Liver (tissue), 9 donors: ENCODE results near the gene MANF. TPM values are rescaled to one million over a fixed set of nuclear protein-coding genes. Genes with fewer than 3 reads are reported as not detected.

Experiments
- DNase-seq: peaks from one replicate; pipeline ENCODE4 v3.0.0-alpha.2; 2017; ENCODE audit warnings: low spot score
- H3K27ac ChIP-seq, 2 donors: one replicate each; pipeline ENCODE4 v1.7.0; 2013; ENCODE audit warnings: inconsistent platforms in 2 of 2, low read length in 2 of 2, control low read depth in 1 of 2, low read depth in 1 of 2, mild to moderate bottlenecking in 1 of 2
- H3K27me3 ChIP-seq, 4 donors: one replicate each; pipeline versions ENCODE4 v1.6.1 to v1.7.0; 2013; ENCODE audit warnings: low read length in 3 of 4, inconsistent platforms in 1 of 4, mild to moderate bottlenecking in 1 of 4, moderate library complexity in 1 of 4; ENCODE audit not compliant: control insufficient read depth in 4 of 4, insufficient read depth in 4 of 4
- H3K36me3 ChIP-seq, 4 donors: one replicate each; pipeline versions ENCODE4 v1.6.1 to v1.7.0; 2013; ENCODE audit warnings: low read length in 3 of 4, mild to moderate bottlenecking in 3 of 4, low read depth in 1 of 4, moderate library complexity in 1 of 4; ENCODE audit not compliant: control insufficient read depth in 4 of 4, insufficient read depth in 3 of 4
- H3K4me1 ChIP-seq, 4 donors: one replicate each; pipeline versions ENCODE4 v1.6.1 to v1.7.0; 2013; ENCODE audit warnings: low read length in 3 of 4, mild to moderate bottlenecking in 3 of 4, moderate library complexity in 1 of 4; ENCODE audit not compliant: control insufficient read depth in 4 of 4, insufficient read depth in 4 of 4
- H3K4me3 ChIP-seq, 3 donors: one replicate each; pipeline versions ENCODE4 v1.6.1 to v1.7.0; 2013; ENCODE audit warnings: low read length in 3 of 3, control low read depth in 1 of 3, low read depth in 1 of 3, mild to moderate bottlenecking in 1 of 3
- H3K9ac ChIP-seq, 2 donors: one replicate each; pipeline ENCODE4 v1.7.0; 2013; ENCODE audit warnings: low read length in 2 of 2, mild to moderate bottlenecking in 2 of 2, moderate library complexity in 2 of 2, control low read depth in 1 of 2, low read depth in 1 of 2
- H3K9me3 ChIP-seq, 4 donors: one replicate each; pipeline versions ENCODE4 v1.6.1 to v1.7.0; 2013; ENCODE audit warnings: low read length in 3 of 4; ENCODE audit not compliant: control insufficient read depth in 4 of 4
- FOXA1 ChIP-seq: IDR thresholded peaks from 2 replicates; pipeline ENCODE4 v1.6.1; 2016; ENCODE audit warnings: antibody characterized with exemption
- FOXA2 ChIP-seq: IDR thresholded peaks from 2 replicates; pipeline ENCODE4 v1.6.1; 2016; ENCODE audit warnings: antibody characterized with exemption
- GABPA ChIP-seq, 2 donors: IDR thresholded peaks in 1 of 2; conservative IDR thresholded peaks in 1 of 2; 2 replicates each; pipeline ENCODE4 v1.6.1; 2016; ENCODE audit warnings: antibody characterized with exemption in 2 of 2, mild to moderate bottlenecking in 1 of 2, moderate library complexity in 1 of 2
- HNF4A ChIP-seq, 2 donors: conservative IDR thresholded peaks; 2 replicates each; pipeline ENCODE4 v1.6.1; 2016; ENCODE audit warnings: antibody characterized with exemption in 2 of 2, mild to moderate bottlenecking in 2 of 2
- HNF4G ChIP-seq: IDR thresholded peaks from 2 replicates; pipeline ENCODE4 v1.6.1; 2016; ENCODE audit warnings: antibody characterized with exemption
- JUND ChIP-seq, 2 donors: IDR thresholded peaks; 2 replicates each; pipeline ENCODE4 v1.6.1; 2016; ENCODE audit warnings: antibody characterized with exemption in 2 of 2
- NR2F2 ChIP-seq: IDR thresholded peaks from 2 replicates; pipeline ENCODE4 v1.6.1; 2016; ENCODE audit warnings: antibody characterized with exemption
- RAD21 ChIP-seq, 2 donors: IDR thresholded peaks; 2 replicates each; pipeline ENCODE4 v1.6.1; 2016; ENCODE audit warnings: antibody characterized with exemption in 2 of 2, mild to moderate bottlenecking in 2 of 2
- RXRA ChIP-seq, 2 donors: IDR thresholded peaks; 2 replicates each; pipeline ENCODE4 v1.6.1; 2017 to 2018; ENCODE audit warnings: antibody characterized with exemption in 2 of 2, mild to moderate bottlenecking in 1 of 2
- TAF1 ChIP-seq: conservative IDR thresholded peaks from 2 replicates; pipeline ENCODE4 v1.6.1; 2016; ENCODE audit warnings: antibody characterized with exemption, mild to moderate bottlenecking
- YY1 ChIP-seq: IDR thresholded peaks from 2 replicates; pipeline ENCODE4 v1.6.1; 2016; ENCODE audit warnings: antibody characterized with exemption, mild to moderate bottlenecking
- WGBS: extraction: QIAGEN DNeasy Blood & Tissue Kit; methylation state at CpG from one replicate; pipeline ENCODE4 v1.1.7; 2013; 5-methylcytosine and 5-hydroxymethylcytosine counted together
- polyA plus RNA-seq, 2 donors: library from polyadenylated mRNA; stranded (reverse) in 1 of 2; unstranded in 1 of 2; fragments of 200-250 nt in 1 of 2; fragments of >200 nt in 1 of 2; fragmentation: Nextera tagmentation in 1 of 2; extraction: Ambion mirVana in 1 of 2; gene quantifications; one replicate each; pipeline versions ENCODE4 v1.2.1 to v1.2.3, GENCODE V29; 2013 to 2015
- total RNA-seq, 2 donors: library from RNA; depleted of rRNA; stranded (reverse); fragments of >200 nt; gene quantifications; one replicate each; pipeline ENCODE4 v1.2.3, GENCODE V29; 2014
- TF ChIP-seq, protein P1 (sequence below): IDR thresholded peaks from 2 replicates; pipeline ENCODE4 v1.6.1; 2016; ENCODE audit warnings: antibody characterized with exemption
- TF ChIP-seq, protein P2 (sequence below): IDR thresholded peaks from 2 replicates; pipeline ENCODE4 v1.6.1; 2016; ENCODE audit warnings: antibody characterized with exemption, mild to moderate bottlenecking
- TF ChIP-seq, protein P3 (sequence below): fragments of 150-350 bp; IDR thresholded peaks from 2 replicates; pipeline ENCODE4 v1.5.1; 2017; ENCODE audit warnings: improper control_type of control experiment, low read depth, low read length; ENCODE audit not compliant: missing input control
- donor health status: healthy.
- donor health status: healthy.
- donor health status: healthy.
- donor health status: healthy.
- donor health status: healthy.

The MANF gene
- total and polyA plus RNA-seq, 4 donors = 28.9 to 116 (median 75.6) TPM

DNA sequence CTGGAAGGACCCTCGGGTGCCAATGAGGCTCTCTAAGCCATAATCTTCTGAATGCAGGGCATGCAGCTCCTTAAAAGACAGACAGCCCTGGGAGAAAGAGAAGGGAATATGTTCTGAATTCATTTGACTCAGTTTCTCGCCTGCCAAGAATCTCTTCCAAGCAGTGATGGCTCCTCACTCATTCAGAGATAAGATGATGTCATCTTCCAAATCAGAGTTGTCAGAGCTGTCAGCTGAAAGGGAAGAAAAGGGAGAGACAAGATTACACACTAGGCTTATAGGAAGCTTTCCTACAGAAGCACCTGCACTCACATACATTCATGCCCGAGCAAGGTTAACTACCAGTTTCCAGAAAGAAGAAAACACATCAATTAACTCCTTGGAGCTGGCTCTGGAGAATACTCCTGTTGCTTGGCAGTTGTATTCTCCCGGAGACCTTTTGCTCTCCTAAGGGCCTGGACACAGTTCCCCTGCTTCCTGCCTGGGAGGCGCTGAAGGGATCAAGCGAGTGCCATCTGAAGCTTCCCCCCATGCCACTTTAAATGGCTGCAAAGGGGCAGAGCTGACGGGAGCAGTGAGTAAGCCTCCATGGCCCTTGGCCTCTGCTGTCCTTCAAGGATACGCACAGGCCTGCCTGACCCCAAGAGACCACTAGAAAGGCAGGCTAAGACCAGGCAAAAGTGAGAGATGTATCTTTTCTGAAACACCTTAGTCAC, 13.7 kb downstream of the MANF start:
- H3K27me3 ChIP-seq = no peaks in the 10 kb centered on the region
- H3K4me1 ChIP-seq = peaks cover 3 to 10% (median 6%) of the 10 kb centered on the region in 4 donors
- no peak for DNase-seq
- peaks cover under 1 to 61% (median 23%) of the 10 kb centered on the region in 4 donors for H3K36me3 ChIP-seq
- no peak overlapping the region for H3K27ac ChIP-seq
- no peak overlapping the region for H3K9ac ChIP-seq
- WGBS = 87% methylated on average over 8 of the region's 8 CpGs
- TF ChIP-seq HNF4G = no peak
- TF ChIP-seq HNF4A (conservative IDR thresholded peaks at IDR 0.05) = no peak
- TF ChIP-seq FOXA2 = no peak
- TF ChIP-seq, protein P1, sequence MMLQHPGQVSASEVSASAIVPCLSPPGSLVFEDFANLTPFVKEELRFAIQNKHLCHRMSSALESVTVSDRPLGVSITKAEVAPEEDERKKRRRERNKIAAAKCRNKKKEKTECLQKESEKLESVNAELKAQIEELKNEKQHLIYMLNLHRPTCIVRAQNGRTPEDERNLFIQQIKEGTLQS = no peak
- TF ChIP-seq RAD21 (IDR thresholded peaks at IDR 0.05) = no peak
- TF ChIP-seq JUND (IDR thresholded peaks at IDR 0.05) = no peak
- no peak for TF ChIP-seq NR2F2
- TF ChIP-seq, protein P2, sequence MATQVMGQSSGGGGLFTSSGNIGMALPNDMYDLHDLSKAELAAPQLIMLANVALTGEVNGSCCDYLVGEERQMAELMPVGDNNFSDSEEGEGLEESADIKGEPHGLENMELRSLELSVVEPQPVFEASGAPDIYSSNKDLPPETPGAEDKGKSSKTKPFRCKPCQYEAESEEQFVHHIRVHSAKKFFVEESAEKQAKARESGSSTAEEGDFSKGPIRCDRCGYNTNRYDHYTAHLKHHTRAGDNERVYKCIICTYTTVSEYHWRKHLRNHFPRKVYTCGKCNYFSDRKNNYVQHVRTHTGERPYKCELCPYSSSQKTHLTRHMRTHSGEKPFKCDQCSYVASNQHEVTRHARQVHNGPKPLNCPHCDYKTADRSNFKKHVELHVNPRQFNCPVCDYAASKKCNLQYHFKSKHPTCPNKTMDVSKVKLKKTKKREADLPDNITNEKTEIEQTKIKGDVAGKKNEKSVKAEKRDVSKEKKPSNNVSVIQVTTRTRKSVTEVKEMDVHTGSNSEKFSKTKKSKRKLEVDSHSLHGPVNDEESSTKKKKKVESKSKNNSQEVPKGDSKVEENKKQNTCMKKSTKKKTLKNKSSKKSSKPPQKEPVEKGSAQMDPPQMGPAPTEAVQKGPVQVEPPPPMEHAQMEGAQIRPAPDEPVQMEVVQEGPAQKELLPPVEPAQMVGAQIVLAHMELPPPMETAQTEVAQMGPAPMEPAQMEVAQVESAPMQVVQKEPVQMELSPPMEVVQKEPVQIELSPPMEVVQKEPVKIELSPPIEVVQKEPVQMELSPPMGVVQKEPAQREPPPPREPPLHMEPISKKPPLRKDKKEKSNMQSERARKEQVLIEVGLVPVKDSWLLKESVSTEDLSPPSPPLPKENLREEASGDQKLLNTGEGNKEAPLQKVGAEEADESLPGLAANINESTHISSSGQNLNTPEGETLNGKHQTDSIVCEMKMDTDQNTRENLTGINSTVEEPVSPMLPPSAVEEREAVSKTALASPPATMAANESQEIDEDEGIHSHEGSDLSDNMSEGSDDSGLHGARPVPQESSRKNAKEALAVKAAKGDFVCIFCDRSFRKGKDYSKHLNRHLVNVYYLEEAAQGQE = no peak
- no peak for TF ChIP-seq TAF1
- H3K9me3 ChIP-seq = no peaks in the 10 kb centered on the region
- H3K4me3 ChIP-seq = no peak overlapping the region

DNA sequence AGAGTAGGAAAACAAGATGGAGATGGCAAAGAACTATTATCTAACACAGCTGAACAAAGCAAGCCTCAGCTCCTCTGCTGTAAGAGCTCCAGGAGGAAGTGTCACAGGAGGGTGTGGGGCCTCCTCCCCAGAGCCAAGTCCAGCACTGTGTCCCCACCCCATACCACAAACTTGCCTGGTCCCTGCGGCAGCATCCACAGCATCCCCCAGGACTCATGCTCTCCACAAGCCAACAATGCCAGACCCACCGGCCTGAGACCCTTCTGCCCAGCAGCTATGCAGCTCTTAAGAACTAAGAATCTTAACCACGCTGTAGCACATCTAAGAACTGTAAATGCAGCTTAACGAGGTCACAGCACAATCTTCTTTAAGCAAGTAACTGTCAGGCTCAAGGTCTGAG, 15.1 kb downstream of the MANF start:
- 91% methylated on average over 4 of the region's 4 CpGs for WGBS
- DNase-seq = no peak
- TF ChIP-seq GABPA (IDR thresholded peaks at IDR 0.05 in 1 of 2, conservative IDR thresholded peaks at IDR 0.05 in 1 of 2) (no peak), RXRA (IDR thresholded peaks at IDR 0.05) (no peak), HNF4G (no peak)
- no peak overlapping the region for H3K27ac ChIP-seq
- H3K27me3 ChIP-seq = no peaks in the 10 kb centered on the region
- no peaks in the 10 kb centered on the region for H3K9me3 ChIP-seq
- H3K4me1 ChIP-seq = no peaks in the 10 kb centered on the region
- peaks cover 1 to 50% (median 20%) of the 10 kb centered on the region in 4 donors for H3K36me3 ChIP-seq
- H3K9ac ChIP-seq = no peak overlapping the region
- H3K4me3 ChIP-seq = no peak overlapping the region

DNA sequence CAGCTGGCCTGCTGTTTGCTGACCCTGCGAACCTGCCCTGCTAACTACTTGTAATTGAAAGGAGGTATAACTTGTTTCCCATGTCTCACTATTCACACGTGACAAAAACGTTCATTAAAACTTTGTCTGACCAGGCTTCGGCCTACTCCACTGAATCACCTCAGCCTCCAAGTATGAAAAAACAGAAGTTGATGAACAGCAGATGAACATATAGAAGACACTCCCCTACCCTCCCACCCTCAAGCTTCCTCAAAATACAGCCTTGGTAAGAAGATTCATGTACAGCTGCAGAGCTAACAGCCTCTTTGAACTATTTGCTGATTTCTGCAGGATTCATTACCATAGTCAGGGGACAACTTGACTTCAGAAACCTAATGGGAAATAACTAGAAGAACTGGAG, 16.6 kb downstream of the MANF start:
- Histone ChIP-seq H3K36me3 (peaks cover 1 to 38% (median 18%) of the 10 kb centered on the region in 4 donors), H3K9ac (no peak overlapping the region), H3K9me3 (no peaks in the 10 kb centered on the region), H3K4me3 (no peak overlapping the region), H3K27me3 (no peaks in the 10 kb centered on the region), H3K4me1 (no peaks in the 10 kb centered on the region), H3K27ac (no peak overlapping the region)
- DNase-seq = no peak
- 89% methylated on average over 4 of the region's 4 CpGs for WGBS
- TF ChIP-seq RXRA (IDR thresholded peaks at IDR 0.05) (no peak), FOXA1 (no peak), YY1 (no peak)
- TF ChIP-seq, protein P3, sequence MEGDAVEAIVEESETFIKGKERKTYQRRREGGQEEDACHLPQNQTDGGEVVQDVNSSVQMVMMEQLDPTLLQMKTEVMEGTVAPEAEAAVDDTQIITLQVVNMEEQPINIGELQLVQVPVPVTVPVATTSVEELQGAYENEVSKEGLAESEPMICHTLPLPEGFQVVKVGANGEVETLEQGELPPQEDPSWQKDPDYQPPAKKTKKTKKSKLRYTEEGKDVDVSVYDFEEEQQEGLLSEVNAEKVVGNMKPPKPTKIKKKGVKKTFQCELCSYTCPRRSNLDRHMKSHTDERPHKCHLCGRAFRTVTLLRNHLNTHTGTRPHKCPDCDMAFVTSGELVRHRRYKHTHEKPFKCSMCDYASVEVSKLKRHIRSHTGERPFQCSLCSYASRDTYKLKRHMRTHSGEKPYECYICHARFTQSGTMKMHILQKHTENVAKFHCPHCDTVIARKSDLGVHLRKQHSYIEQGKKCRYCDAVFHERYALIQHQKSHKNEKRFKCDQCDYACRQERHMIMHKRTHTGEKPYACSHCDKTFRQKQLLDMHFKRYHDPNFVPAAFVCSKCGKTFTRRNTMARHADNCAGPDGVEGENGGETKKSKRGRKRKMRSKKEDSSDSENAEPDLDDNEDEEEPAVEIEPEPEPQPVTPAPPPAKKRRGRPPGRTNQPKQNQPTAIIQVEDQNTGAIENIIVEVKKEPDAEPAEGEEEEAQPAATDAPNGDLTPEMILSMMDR = no peak
